GM12873 (cell line): ENCODE data around the gene PPP3CA.

Source experiments
- TF ChIP-seq, protein P1 (sequence below): IDR thresholded peaks from 2 replicates; pipeline ENCODE4 v1.5.1; 2012; ENCODE audit warnings: low read depth, mild to moderate bottlenecking, moderate library complexity, low read length, control low read depth; ENCODE audit not compliant: insufficient read depth; ENCODE audit errors: missing control alignments

The PPP3CA gene

DNA sequence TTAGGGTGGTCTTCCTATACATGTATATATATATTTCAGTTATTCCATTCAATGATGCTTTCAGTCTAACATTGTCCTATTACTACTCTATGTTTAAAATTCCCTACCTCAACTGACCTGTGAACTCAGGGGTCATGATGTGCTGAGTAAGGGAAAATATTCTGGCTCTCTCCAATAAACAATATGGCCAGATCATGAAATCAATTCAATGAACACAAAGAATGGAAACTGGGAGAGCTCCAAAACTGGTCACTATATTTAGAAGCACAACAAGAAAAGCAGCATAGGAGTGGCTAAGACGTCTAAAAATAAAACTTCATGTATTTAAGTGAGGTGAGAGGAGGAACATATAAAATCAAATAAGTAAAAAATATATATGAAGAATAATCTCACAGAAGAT lies 304.5 kb downstream of the PPP3CA start:
- TF ChIP-seq, protein P1, sequence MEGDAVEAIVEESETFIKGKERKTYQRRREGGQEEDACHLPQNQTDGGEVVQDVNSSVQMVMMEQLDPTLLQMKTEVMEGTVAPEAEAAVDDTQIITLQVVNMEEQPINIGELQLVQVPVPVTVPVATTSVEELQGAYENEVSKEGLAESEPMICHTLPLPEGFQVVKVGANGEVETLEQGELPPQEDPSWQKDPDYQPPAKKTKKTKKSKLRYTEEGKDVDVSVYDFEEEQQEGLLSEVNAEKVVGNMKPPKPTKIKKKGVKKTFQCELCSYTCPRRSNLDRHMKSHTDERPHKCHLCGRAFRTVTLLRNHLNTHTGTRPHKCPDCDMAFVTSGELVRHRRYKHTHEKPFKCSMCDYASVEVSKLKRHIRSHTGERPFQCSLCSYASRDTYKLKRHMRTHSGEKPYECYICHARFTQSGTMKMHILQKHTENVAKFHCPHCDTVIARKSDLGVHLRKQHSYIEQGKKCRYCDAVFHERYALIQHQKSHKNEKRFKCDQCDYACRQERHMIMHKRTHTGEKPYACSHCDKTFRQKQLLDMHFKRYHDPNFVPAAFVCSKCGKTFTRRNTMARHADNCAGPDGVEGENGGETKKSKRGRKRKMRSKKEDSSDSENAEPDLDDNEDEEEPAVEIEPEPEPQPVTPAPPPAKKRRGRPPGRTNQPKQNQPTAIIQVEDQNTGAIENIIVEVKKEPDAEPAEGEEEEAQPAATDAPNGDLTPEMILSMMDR = no peak

DNA sequence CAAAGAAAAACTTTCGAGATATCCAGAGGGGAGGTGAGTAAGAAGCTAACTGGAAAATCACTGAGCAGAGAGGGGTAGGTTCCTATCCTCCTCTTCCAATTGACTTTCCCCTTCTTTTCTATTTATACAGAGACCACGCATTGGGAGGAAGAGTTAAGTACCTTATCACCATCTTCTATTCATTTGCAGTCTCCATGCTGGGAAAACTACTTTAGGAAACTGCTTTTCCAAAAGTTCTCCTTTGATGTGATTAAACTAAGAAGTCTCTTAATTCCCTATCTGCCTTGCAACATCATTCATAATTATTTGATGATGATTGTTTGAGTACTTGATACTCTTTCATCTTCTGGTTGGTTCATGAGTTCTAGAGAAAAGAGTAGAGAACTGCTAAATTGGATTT lies 306.6 kb downstream of the PPP3CA start:
- TF ChIP-seq, protein P1 = no peak

DNA sequence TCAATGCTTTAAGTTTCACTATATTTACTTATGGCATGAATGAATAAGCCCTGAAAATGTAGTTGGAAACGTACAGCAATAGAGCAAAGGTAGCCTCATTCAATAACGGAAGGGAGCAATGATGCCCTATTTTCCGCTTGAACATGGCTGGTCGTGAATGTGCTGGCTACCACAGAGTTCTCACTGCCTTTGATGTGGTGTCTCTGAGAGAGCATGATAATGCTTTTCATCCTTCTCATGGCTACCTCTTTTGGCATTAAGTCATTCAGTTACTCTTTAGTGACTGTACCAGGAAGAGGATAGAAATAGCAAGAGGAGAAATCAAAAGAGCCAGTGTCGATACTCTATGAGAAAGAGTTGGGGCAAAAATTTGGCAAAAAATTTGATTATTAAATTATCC lies 308.0 kb downstream of the PPP3CA start:
- TF ChIP-seq, protein P1 = no peak

DNA sequence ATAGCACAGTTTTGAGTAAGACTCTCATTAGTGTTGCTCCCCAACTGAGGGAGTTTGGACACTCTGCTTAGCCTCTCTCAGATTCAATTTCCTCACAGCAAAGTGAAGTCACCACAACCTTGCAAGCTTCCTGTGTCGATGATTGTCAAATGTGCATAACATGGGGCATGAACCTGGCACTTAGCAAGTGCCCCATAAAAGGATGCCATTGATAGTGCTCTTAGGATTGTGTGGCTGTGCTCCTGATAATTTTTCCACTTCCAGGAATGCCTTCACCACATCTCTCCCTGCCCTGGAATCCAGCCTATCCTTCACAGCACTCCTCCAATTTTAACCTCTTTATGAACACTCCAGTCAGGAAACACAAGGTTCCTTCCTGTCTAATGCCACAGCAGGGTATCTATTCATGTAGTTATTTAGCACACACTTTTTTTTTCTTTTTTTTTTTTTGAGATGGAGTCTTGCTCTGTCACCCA lies 309.4 kb downstream of the PPP3CA start:
- TF ChIP-seq, protein P1 = no peak

DNA sequence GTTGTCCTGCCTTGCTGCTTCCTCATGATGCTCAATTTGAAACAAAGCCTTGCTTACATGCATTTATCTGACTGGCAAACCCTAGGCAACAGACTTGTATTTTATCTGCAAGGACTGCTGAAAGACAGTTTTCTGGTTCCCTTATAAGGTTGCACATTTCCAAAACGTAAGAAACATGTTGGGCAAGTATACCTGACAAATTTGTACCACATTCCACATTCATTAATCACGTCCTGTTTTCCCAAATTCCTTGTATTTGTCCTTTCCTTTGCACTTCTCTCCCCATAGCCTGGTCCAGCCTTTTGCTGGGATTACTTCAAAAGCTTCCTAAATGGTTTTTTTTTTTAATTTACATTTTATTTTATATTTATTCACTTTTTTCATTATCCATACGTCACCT lies 310.1 kb downstream of the PPP3CA start:
- TF ChIP-seq, protein P1 = no peak

DNA sequence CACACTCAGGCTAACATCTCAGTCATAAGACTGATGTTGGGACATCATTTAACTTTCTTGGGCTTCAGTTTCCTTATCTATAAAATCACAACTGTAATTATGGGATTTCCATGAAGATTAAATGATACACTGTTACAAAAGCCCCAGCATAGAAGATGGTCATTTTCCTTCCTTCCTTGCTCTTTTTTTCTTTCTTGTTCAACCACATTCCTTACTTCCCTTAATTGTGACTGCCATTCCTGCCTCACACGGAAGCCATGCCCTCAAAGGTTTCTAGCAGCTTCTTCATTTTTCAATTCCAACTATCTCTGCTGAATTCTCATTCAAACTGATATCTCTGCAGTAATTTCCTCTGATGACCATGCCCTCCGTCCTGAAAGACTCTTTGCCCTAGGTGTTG lies 311.8 kb downstream of the PPP3CA start:
- TF ChIP-seq, protein P1 = no peak

DNA sequence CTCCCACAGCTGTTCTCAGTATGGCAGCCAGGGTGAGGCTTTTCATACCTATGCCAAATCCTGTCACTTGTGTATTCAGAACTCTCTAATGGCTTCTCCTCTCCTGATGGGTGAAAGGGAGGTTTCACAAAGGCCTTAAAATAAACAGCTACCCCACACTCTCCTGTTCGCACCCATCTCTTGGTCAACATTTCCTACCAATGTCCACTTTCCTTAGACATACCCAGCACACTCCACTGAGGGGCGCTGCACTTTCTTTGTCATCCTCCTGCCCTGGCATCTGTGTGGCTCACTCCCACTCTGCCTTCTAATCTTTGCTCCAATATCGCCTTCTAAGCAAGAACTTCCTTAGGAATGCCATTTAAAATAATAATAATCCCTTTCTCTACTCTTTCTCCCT lies 313.3 kb downstream of the PPP3CA start:
- TF ChIP-seq, protein P1 = peak; percentile 33
